ENCODE measurements around the gene TNKS1BP1. TPM values are rescaled to one million over a fixed set of nuclear protein-coding genes. Genes with fewer than 3 reads are reported as not detected.
"Not testable (repeated sequence)": the region's sequence is repeated elsewhere in the genome, so short reads cannot be mapped to it uniquely, and the experiment has no call there.

Gene TNKS1BP1
- total and polyA plus RNA-seq, 4 donors = 35.2 to 184 (median 165) TPM

DNA sequence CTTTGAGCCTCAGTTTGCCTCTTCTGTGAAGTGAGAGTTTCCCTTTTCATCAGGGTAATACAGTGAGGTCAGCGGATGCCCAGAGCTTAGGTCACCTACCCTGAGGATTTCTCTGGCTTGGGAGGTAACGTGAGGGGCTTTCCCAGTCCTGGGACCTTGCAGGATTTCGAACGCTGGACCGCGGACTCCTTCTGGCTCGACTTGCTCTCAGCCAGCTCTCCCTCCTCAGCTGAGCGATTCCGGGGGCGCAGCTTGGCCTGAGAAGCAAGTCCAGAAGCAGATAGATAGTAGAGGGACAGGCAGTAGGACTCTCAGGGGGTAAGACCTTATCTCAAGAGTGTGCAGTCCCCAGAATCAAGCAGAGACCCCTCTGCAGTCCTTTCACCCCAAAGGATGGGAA, 24.0 kb downstream of the TNKS1BP1 start:
- Histone ChIP-seq H3K27ac (ENCODE audit: low read depth in 1 of 2, low read length in 2 of 2) (no peak overlapping the region), H3K27me3 (ENCODE audit: control insufficient read depth in 1 of 2, insufficient read depth in 2 of 2, low read length in 1 of 2) (no peaks in the 10 kb centered on the region), H3K36me3 (ENCODE audit: control insufficient read depth in 1 of 2, insufficient read depth in 2 of 2, low read length in 1 of 2) (peaks cover 8 to 34% of the 10 kb centered on the region in 2 donors), H3K9me3 (ENCODE audit: control insufficient read depth, low read length) (peaks cover 6% of the 10 kb centered on the region), H3K4me1 (ENCODE audit: control insufficient read depth in 1 of 2, insufficient read depth in 2 of 2, low read length in 2 of 2) (no peaks in the 10 kb centered on the region), H3K4me3 (ENCODE audit: low read length in 2 of 2) (no peak overlapping the region)
- intact Hi-C loops (cut with DNase I) = no loop called here
- no peak for ATAC-seq (ENCODE audit: low FRiP score)
- WGBS, 2 donors = 95 to 98% methylated on average over 10 of the region's 10 CpGs
- no peak for DNase-seq

DNA sequence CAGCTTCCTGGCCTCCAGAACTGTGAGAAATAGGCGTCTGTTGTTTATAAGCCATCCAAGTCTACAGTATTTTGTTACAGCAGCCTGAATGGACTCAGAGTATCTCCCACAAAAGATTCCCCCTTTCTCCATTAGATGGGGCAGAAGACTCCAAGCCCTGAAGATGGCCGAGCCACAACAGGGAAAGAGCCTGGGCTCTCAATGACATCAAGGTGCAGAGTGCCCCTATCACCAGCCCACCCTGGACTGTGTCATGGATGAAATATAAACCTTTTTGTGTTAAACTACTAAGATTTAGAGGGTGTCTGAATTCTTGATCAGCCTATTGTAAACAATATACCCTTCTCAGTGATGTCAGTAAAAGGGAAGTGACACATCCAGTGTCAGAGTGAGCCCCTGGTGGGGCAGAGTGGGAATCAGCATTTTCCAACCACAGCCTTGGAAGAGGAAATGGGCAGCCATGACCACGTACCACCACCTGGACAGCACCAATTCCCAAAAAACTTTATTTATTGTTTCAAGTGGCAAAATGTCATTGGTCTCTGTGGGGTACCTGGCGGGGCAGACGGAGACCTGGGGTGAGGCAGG, 25.5 kb downstream of the TNKS1BP1 start:
- H3K36me3 ChIP-seq (ENCODE audit: control insufficient read depth in 1 of 2, insufficient read depth in 2 of 2, low read length in 1 of 2) = peaks cover 8 to 34% of the 10 kb centered on the region in 2 donors
- 97% methylated on average over 5 of the region's 5 CpGs for WGBS, 2 donors
- intact Hi-C loops (cut with DNase I) = no loop called here
- H3K4me1 ChIP-seq (ENCODE audit: control insufficient read depth in 1 of 2, insufficient read depth in 2 of 2, low read length in 2 of 2) = peaks cover 0 to 4% of the 10 kb centered on the region in 2 donors
- H3K27me3 ChIP-seq (ENCODE audit: control insufficient read depth in 1 of 2, insufficient read depth in 2 of 2, low read length in 1 of 2) = no peaks in the 10 kb centered on the region
- no peak overlapping the region for H3K27ac ChIP-seq (ENCODE audit: low read depth in 1 of 2, low read length in 2 of 2)
- H3K9me3 ChIP-seq (ENCODE audit: control insufficient read depth, low read length) = peaks cover 6% of the 10 kb centered on the region
- no peak for ATAC-seq (ENCODE audit: low FRiP score)
- H3K4me3 ChIP-seq (ENCODE audit: low read length in 2 of 2) = no peak overlapping the region
- DNase-seq = no peak

DNA sequence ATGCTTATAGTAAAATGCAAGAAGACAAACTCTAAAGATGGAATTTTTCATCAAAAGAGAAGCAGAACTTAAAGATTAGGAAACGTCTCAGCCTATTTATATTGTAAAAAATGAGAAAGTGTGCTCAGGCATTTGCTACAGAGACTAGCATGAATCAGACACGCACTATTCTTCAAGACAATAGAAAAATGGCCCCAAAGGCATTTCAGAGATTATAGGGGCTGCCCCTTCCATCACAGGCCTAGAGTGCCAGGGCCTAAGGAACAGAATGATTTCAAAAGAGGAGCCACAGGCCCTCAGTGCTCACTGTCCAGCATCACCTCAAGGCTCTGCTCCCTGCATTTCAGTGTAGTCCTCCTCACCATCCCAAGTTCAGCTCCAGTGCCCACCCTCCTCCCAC, 27.5 kb downstream of the TNKS1BP1 start:
- 93 to 95% methylated on average over 2 of the region's 2 CpGs for WGBS, 2 donors
- intact Hi-C loops (cut with DNase I) = no loop called here
- no peak for ATAC-seq (ENCODE audit: low FRiP score)

DNA sequence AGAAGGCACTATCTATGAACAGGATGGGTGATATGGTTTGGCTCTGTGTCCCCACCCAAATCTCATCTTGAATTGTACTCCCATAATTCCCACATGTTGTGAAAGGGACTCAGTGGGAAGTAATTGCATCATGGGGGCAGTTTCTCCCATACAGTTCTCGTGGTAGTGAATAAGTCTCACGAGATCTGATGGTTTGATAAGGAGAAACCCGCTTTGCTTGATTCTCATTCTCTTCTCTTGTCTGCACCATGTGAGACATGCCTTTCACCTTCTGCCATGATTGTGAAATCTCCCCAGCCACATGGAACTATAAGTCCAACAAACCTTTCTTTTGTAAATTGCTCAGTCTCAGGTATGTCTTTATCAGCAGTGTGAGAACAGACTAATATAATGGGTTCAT, 28.5 kb downstream of the TNKS1BP1 start:
- peaks cover 7 to 20% of the 10 kb centered on the region in 2 donors for H3K36me3 ChIP-seq (ENCODE audit: control insufficient read depth in 1 of 2, insufficient read depth in 2 of 2, low read length in 1 of 2)
- 95 to 96% methylated on average over 3 of the region's 3 CpGs for WGBS, 2 donors
- DNase-seq; H3K27ac ChIP-seq (ENCODE audit: low read depth in 1 of 2, low read length in 2 of 2); intact Hi-C loops (cut with DNase I); ATAC-seq (ENCODE audit: low FRiP score); H3K27me3 ChIP-seq (ENCODE audit: control insufficient read depth in 1 of 2, insufficient read depth in 2 of 2, low read length in 1 of 2); H3K4me1 ChIP-seq (ENCODE audit: control insufficient read depth in 1 of 2, insufficient read depth in 2 of 2, low read length in 2 of 2); H3K9me3 ChIP-seq (ENCODE audit: control insufficient read depth, low read length); H3K4me3 ChIP-seq (ENCODE audit: low read length in 2 of 2): not testable (repeated sequence)

More for the DNA sequence above, 27.5 kb downstream of the TNKS1BP1 start:
- Histone ChIP-seq H3K27me3 (ENCODE audit: control insufficient read depth in 1 of 2, insufficient read depth in 2 of 2, low read length in 1 of 2) (no peaks in the 10 kb centered on the region), H3K36me3 (ENCODE audit: control insufficient read depth in 1 of 2, insufficient read depth in 2 of 2, low read length in 1 of 2) (peaks cover 8 to 30% of the 10 kb centered on the region in 2 donors), H3K4me3 (ENCODE audit: low read length in 2 of 2) (no peak overlapping the region), H3K4me1 (ENCODE audit: control insufficient read depth in 1 of 2, insufficient read depth in 2 of 2, low read length in 2 of 2) (peaks cover 0 to 4% of the 10 kb centered on the region in 2 donors), H3K27ac (ENCODE audit: low read depth in 1 of 2, low read length in 2 of 2) (no peak overlapping the region), H3K9me3 (ENCODE audit: control insufficient read depth, low read length) (peaks cover 6% of the 10 kb centered on the region)
- no peak for DNase-seq

DNA sequence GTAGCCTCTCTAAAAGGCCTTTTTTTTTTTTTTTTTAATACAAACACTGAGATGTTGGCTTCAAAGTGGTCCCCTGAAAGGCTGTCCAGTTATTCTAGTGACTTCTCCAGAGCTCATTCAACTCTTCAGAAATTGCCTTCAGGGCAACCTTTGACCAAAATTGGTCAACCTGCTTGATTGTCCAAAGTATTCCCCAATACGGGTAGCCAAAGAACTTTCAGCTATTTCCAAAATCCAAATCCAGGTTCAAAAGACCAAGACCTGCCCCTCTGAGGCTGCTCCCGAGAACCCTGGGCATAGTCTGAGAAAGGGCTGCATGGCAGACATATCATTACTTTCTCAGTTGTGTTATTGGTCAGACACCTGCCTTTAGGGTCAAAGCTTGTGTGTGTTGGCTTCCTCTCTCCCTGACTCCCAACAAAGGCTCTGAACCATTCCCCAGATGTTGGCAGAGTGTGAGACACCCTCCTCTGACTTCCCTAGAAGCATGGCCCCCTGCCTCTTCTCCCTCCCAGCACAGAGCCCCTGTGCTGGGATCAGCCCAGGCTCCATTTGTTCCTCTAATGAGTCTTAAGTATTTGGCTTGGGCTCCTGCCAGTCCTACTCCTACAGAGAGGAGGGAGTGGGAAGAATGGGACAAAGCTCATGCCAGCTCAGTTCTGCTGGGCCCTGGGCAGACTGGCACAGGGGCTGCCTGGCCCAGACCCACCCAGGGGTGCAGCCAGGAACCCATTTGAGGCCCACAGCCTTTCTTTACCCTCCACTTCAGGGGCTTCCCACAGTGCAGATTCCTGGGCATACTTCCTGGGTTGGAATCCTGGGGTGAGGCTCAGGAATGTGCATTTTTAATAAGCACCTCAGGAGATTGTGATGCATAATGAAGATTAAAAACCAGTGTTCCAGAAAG, 30.3 kb downstream of the TNKS1BP1 start:
- Histone ChIP-seq H3K4me1 (ENCODE audit: control insufficient read depth in 1 of 2, insufficient read depth in 2 of 2, low read length in 2 of 2) (peaks cover 0 to 4% of the 10 kb centered on the region in 2 donors), H3K27ac (ENCODE audit: low read depth in 1 of 2, low read length in 2 of 2) (no peak overlapping the region), H3K9me3 (ENCODE audit: control insufficient read depth, low read length) (no peaks in the 10 kb centered on the region), H3K36me3 (ENCODE audit: control insufficient read depth in 1 of 2, insufficient read depth in 2 of 2, low read length in 1 of 2) (peaks cover 0 to 4% of the 10 kb centered on the region in 2 donors), H3K4me3 (ENCODE audit: low read length in 2 of 2) (no peak overlapping the region), H3K27me3 (ENCODE audit: control insufficient read depth in 1 of 2, insufficient read depth in 2 of 2, low read length in 1 of 2) (no peaks in the 10 kb centered on the region)
- ATAC-seq (ENCODE audit: low FRiP score) (peak; percentile 67), DNase-seq (no peak)
- 27 to 43% methylated on average over 2 of the region's 2 CpGs for WGBS, 2 donors
- intact Hi-C loops (cut with DNase I) = no loop called here

DNA sequence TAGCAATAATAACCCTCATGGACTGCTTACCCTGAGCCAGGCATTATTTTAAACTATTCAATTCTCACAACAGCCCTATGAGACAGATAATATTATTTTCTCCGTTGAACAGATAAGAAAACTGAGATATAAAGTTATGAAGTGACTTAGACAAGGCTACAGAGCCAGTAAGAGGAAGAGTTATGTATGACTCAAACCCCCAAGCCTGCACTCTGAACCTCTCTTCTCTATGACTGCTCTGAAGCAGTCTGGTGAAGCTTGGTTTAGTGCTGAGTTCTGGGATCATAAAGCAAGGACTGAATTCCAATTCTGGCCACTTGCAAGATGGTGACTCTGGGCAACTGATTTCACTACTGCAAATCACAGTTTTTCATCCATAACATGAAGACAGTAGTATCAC, 34.5 kb downstream of the TNKS1BP1 start:
- DNase-seq (no peak), ATAC-seq (ENCODE audit: low FRiP score) (no peak)
- Histone ChIP-seq H3K4me3 (ENCODE audit: low read length in 2 of 2) (no peak overlapping the region), H3K27ac (ENCODE audit: low read depth in 1 of 2, low read length in 2 of 2) (no peak overlapping the region), H3K4me1 (ENCODE audit: control insufficient read depth in 1 of 2, insufficient read depth in 2 of 2, low read length in 2 of 2) (peaks cover 0 to 4% of the 10 kb centered on the region in 2 donors), H3K36me3 (ENCODE audit: control insufficient read depth in 1 of 2, insufficient read depth in 2 of 2, low read length in 1 of 2) (no peaks in the 10 kb centered on the region), H3K27me3 (ENCODE audit: control insufficient read depth in 1 of 2, insufficient read depth in 2 of 2, low read length in 1 of 2) (no peaks in the 10 kb centered on the region), H3K9me3 (ENCODE audit: control insufficient read depth, low read length) (no peaks in the 10 kb centered on the region)
- intact Hi-C loops (cut with DNase I) = no loop called here
- 13 to 16% methylated on average over 1 of the region's 1 CpG for WGBS, 2 donors

DNA sequence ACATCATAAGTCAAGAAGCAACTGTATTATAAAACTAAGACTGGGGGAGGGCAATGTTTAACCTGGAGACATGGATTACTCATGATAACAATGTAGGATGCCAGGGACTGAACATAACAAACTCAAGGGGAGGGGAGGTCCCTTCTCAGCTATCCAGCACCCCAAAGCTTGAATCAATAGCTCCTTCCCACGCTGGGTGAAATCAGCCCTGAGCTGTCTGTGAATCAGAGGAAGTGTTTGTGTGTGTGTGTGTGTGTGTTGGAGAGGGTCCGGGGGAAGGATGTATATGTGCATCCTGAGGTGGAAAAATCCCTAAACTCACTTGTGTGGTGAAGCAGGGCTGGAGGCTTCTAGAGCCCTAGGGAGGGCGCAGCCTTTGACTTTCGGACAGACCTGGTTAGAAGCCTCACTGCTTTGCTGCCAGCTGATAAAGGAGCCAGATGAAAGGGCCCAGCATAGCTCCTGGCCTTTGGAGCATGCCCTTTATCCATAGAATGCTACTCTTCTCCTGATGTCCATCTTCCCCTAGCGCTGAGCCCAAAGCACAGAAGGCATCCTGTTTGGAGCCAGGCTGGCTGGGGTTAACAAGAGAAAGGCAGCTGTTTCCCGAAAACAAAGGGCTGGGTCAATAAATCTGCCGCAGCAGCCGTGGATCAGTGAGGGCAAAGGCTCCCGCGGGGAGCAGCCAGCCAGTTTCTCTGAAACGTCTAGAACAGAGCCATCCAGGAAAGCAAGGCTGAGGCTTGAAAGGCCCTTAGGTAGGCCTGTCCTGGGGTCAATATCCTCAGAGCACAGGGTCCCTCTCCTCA, 35.8 kb downstream of the TNKS1BP1 start:
- peak; percentile 16 for ATAC-seq (ENCODE audit: low FRiP score)
- DNase-seq = no peak
- H3K36me3 ChIP-seq (ENCODE audit: control insufficient read depth in 1 of 2, insufficient read depth in 2 of 2, low read length in 1 of 2) = no peaks in the 10 kb centered on the region
- H3K9me3 ChIP-seq (ENCODE audit: control insufficient read depth, low read length) = no peaks in the 10 kb centered on the region
- intact Hi-C loops (cut with DNase I) = no loop called here
- H3K27me3 ChIP-seq (ENCODE audit: control insufficient read depth in 1 of 2, insufficient read depth in 2 of 2, low read length in 1 of 2) = no peaks in the 10 kb centered on the region
- 45 to 47% methylated on average over 11 of the region's 11 CpGs for WGBS, 2 donors
- H3K27ac ChIP-seq (ENCODE audit: low read depth in 1 of 2, low read length in 2 of 2) = no peak overlapping the region
- H3K4me3 ChIP-seq (ENCODE audit: low read length in 2 of 2) = no peak overlapping the region
- H3K4me1 ChIP-seq (ENCODE audit: control insufficient read depth in 1 of 2, insufficient read depth in 2 of 2, low read length in 2 of 2) = no peaks in the 10 kb centered on the region

DNA sequence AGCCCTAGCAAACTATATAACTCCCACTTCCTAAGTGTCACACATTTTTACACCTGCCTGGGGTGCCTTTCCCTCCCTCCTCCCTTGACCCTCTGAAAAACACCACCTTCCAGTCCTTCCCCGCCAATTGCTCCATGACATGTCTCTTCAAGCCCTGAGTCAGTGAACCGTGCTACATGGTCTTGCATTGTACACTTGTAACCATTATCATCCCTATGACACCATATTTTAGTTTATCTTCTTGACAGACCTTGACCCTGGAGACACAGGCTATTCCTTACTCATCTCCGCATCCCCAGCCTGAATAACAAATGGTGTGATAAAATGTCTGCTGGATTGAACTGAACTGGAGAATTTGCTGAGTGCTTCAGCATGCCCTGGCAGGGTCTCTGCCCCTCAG, 36.9 kb downstream of the TNKS1BP1 start:
- Histone ChIP-seq H3K9me3 (ENCODE audit: control insufficient read depth, low read length) (no peaks in the 10 kb centered on the region), H3K4me1 (ENCODE audit: control insufficient read depth in 1 of 2, insufficient read depth in 2 of 2, low read length in 2 of 2) (no peaks in the 10 kb centered on the region), H3K4me3 (ENCODE audit: low read length in 2 of 2) (no peak overlapping the region), H3K36me3 (ENCODE audit: control insufficient read depth in 1 of 2, insufficient read depth in 2 of 2, low read length in 1 of 2) (no peaks in the 10 kb centered on the region), H3K27ac (ENCODE audit: low read depth in 1 of 2, low read length in 2 of 2) (no peak overlapping the region), H3K27me3 (ENCODE audit: control insufficient read depth in 1 of 2, insufficient read depth in 2 of 2, low read length in 1 of 2) (no peaks in the 10 kb centered on the region)
- DNase-seq = no peak
- ATAC-seq (ENCODE audit: low FRiP score) = no peak
- 96 to 97% methylated on average over 3 of the region's 3 CpGs for WGBS, 2 donors
- intact Hi-C loops (cut with DNase I) = no loop called here

Measured in aorta (tissue), 5 donors.